ENCODE data around the gene IFITM5.
"Not testable (repeated sequence)": the region's sequence is repeated elsewhere in the genome, so short reads cannot be mapped to it uniquely, and the experiment has no call there.

Gene IFITM5

DNA sequence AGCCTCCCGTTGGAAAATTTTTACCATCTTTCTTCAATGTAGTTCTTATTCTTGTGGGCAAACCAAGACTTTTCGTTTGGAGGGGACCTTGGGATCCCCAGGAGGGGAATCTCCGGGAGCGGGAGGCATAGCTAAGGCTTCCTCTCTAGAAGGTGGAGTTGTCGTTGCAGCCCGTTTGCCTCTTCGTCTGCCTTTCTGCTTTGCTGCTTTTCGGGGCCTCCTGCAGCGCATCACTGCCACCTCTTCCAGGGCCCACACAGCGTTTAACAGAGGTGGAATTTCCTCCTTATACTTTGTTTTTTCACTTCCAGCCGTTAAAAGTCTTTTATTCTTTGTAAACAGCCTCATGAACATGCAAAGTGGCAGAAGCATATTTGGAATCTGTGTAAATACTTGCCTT, 24.8 kb upstream of the IFITM5 start:
- Histone ChIP-seq H3K36me3 (replicated peaks) (no peaks in the 10 kb centered on the region), H3K4me3 (ENCODE audit: low read depth, low read length) (no peak overlapping the region), H3K27ac (no peak overlapping the region), H3K27me3 (replicated peaks) (no peaks in the 10 kb centered on the region)
- DNase-seq, result no peak
- TF ChIP-seq, protein P1, sequence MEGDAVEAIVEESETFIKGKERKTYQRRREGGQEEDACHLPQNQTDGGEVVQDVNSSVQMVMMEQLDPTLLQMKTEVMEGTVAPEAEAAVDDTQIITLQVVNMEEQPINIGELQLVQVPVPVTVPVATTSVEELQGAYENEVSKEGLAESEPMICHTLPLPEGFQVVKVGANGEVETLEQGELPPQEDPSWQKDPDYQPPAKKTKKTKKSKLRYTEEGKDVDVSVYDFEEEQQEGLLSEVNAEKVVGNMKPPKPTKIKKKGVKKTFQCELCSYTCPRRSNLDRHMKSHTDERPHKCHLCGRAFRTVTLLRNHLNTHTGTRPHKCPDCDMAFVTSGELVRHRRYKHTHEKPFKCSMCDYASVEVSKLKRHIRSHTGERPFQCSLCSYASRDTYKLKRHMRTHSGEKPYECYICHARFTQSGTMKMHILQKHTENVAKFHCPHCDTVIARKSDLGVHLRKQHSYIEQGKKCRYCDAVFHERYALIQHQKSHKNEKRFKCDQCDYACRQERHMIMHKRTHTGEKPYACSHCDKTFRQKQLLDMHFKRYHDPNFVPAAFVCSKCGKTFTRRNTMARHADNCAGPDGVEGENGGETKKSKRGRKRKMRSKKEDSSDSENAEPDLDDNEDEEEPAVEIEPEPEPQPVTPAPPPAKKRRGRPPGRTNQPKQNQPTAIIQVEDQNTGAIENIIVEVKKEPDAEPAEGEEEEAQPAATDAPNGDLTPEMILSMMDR (IDR thresholded peaks at IDR 0.05; ENCODE audit: low read depth, low read length, missing control alignments), result no peak
- in situ Hi-C loops (cut with HindIII; ENCODE audit: low pct_ligation_motif_present, low sequenced_read_pairs), result no loop called here

DNA sequence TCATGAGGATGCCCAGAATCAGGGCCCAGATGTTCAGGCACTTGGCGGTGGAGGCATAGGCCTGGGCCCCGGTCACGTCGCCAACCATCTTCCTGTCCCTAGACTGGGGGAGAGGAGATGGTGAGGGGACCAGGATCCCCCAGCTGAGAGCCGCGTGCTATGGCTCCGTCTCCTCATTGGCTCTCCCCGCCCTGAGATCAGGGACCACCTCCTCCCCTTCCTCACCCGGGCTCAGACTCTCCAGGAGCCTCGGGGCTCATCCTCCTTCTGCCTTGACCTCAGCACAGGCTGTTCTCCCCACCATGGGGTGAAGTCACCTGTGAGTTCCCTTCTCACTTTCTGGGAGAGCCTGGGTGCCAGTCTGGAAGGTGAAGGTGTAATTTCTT, 20.6 kb upstream of the IFITM5 start:
- DNase-seq; H3K27ac ChIP-seq; H3K36me3 ChIP-seq (replicated peaks); in situ Hi-C loops (cut with HindIII; ENCODE audit: low pct_ligation_motif_present, low sequenced_read_pairs): not testable (repeated sequence)
- peaks cover 22% of the 10 kb centered on the region for H3K27me3 ChIP-seq (replicated peaks)
- peak overlapping the region; percentile 74 for H3K4me3 ChIP-seq (ENCODE audit: low read depth, low read length)

DNA sequence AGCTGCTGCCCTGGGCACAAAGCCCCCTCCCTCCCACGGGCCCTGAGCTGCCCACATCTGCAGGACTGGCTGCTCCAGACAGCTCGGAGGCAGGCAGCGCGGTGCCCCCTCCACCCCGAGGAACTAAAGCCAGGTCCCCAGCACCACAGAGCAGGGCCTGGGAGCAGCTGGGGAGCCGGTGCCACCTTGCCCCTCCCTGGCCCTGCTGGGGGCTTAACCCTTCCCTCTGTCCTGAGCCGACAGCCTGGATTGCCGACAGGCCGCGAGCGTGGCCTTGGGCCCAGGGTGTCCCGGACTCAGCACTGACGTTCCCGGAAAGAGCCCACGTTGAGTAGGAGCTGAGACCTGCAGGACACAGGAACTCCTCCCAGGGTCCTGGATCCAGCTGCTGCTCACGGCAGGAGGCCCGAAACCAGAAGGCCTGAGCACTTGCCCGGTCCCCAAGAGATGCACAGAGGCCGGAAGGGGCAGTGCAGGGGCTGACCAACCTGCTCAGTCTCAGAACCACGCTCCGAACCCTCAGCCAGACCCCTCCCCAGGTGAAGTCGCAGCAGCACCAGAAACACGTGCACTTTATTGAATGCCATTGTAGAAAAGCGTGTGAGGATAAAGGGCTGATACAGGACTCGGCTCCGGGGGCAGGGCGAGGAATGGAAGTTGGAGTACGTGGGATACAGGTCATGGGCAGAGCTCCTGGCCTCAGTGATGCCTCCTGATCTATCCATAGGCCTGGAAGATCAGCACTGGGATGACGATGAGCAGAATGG, 20.0 kb upstream of the IFITM5 start:
- Histone ChIP-seq H3K27me3 (replicated peaks) (peaks cover 22% of the 10 kb centered on the region), H3K4me3 (ENCODE audit: low read depth, low read length) (peak overlapping the region; percentile 74)
- H3K27ac ChIP-seq; DNase-seq; in situ Hi-C loops (cut with HindIII; ENCODE audit: low pct_ligation_motif_present, low sequenced_read_pairs); H3K36me3 ChIP-seq (replicated peaks): not testable (repeated sequence)

DNA sequence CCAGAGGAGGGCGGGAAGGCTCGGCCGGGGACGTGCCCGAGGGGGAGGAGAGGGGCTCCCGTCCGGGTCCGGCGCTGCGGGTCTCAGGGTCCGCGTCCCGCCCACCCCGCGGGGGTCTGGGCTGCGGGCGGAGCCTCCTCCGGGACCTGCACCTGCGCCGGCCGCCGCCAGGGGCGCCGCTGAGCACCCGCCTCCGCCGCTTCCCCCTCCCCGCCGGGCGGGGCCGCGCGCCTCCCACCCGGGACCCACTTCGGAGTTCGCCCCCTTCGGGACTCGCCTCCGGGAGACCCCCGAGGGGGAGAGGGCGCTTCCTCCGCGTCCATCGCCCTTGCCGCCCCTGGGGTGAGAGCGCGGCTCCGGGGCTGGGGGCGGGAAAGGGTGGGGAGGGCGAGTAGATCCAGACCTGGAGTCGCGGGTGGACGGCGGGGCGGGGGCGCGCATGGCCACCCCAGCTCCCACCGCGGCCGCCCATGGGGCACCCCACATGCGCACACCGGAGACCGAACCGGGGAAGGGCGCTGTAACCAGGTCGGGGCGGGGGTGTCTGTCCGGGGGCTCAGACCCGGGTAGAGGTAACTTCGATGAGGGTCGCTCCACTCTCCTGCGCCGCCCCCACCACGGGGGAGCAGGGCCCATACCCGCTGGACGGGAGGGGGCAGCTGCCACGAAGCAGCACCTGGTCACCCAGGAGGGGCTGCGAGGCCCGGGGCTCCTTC, 19.2 kb upstream of the IFITM5 start:
- Histone ChIP-seq H3K4me3 (ENCODE audit: low read depth, low read length) (peak overlapping the region; percentile 56), H3K27me3 (replicated peaks) (peaks cover 22% of the 10 kb centered on the region)
- in situ Hi-C loops (cut with HindIII; ENCODE audit: low pct_ligation_motif_present, low sequenced_read_pairs); H3K36me3 ChIP-seq (replicated peaks); H3K27ac ChIP-seq; DNase-seq: not testable (repeated sequence)

DNA sequence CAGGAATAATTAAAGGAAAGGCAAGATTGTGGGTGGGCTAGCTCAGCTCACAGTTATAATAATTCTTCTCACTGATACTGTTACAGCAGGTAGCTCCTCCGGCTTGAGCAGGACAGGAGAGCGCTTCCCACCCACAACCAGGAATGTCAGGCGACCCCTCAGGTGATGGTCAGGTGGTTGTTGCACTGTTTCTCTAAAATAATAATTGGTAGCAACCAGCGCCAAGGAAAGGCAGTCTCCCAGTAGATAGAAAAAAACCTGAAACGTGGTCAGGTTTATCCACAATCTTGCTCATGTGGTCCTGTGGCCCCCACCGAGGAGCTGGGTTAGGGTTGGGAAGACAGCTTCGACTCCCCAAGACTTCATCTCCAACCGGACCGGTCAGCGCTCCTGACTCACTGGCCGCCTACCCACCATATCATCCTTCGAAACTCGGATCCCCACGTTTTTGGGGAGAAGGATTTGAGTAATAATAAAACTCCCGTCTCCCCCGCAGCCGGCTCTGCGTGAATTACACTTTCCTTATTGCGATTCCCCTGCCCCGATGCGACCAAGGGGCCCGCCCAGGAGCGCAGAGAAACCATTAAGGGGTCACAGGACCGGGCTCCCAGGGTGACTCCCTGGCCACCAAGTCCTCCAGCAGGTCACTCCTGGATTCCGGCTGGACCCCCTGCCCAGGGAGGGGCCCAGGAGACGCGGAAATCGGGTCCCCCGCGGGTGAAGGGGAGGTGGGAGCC, 18.5 kb upstream of the IFITM5 start:
- H3K27me3 ChIP-seq (replicated peaks), result peaks cover 22% of the 10 kb centered on the region
- H3K27ac ChIP-seq; H3K4me3 ChIP-seq (ENCODE audit: low read depth, low read length); H3K36me3 ChIP-seq (replicated peaks); in situ Hi-C loops (cut with HindIII; ENCODE audit: low pct_ligation_motif_present, low sequenced_read_pairs); DNase-seq: not testable (repeated sequence)

DNA sequence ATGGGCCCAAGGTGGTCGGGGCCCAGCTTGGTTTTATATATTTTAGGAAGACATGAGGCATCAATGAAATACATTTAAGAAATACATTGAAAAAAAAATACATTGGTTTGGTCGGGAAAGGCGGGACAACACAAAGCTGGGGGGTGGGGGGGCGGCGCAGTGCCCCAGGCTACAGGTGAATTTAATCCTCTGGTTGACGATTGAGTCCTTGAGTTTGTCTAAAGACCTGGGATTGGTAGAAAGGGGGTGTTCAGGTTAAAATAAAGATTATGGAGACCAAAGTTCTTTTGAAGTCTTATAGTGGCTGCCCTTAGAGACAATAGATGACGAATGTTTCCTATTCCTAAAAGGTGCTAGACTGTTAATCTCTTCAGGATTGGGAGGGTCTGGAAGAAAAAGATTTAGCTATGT, 17.6 kb upstream of the IFITM5 start:
- no peak for DNase-seq
- H3K4me3 ChIP-seq (ENCODE audit: low read depth, low read length), result no peak overlapping the region
- H3K36me3 ChIP-seq (replicated peaks), result no peaks in the 10 kb centered on the region
- TF ChIP-seq, protein P1 (IDR thresholded peaks at IDR 0.05; ENCODE audit: low read depth, low read length, missing control alignments), result no peak
- in situ Hi-C loops (cut with HindIII; ENCODE audit: low pct_ligation_motif_present, low sequenced_read_pairs), result no loop called here
- peaks cover 22% of the 10 kb centered on the region for H3K27me3 ChIP-seq (replicated peaks)
- no peak overlapping the region for H3K27ac ChIP-seq

DNA sequence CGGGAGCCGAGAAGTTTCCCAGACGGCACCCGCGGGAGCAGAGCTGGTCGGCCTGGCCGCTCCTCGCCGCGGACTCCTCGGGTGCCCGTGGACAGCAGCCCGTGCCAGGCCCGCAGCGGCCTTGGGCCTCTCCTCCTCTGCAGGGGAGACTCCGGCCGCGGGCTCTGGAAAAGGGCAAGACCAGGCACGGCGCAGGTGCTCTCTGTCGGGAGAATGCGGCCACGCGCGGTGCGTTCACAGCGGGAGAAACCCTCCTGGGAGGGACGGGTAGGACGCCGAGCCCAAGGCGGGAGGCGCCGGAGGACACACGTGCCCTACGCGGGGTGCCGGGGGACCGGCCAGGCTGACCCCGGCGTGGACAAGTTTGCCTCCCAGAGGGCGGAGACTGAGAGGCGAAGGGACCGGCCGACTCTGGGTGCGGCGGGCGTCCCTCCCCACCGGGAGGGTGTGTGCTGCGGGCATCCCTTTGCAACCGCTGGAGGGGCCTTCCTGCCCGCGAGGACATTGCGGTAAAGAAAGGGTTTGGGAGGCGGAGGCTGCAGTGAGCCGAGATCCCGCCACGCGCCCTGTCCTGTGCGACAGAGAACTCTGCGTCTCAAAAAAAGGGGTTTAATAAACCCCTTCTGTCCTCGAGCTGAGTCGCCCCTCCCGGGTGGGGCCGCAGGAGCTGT, 16.8 kb upstream of the IFITM5 start:
- DNase-seq, result no peak
- no peaks in the 10 kb centered on the region for H3K36me3 ChIP-seq (replicated peaks)
- TF ChIP-seq, protein P1 (IDR thresholded peaks at IDR 0.05; ENCODE audit: low read depth, low read length, missing control alignments), result no peak
- no peak overlapping the region for H3K4me3 ChIP-seq (ENCODE audit: low read depth, low read length)
- no peak overlapping the region for H3K27ac ChIP-seq
- peaks cover 22% of the 10 kb centered on the region for H3K27me3 ChIP-seq (replicated peaks)
- in situ Hi-C loops (cut with HindIII; ENCODE audit: low pct_ligation_motif_present, low sequenced_read_pairs), result no loop called here
